OCI-LY1 (cell line): Measurements from ENCODE around the gene RAX2.

Experiments used
- H2AFZ ChIP-seq: fragments of 200-600 bp; sonication (generic), shearing (Covaris generic); 2 replicates; pipeline ENCODE4 v1.6.0; 2014; ENCODE audit warnings: antibody characterized with exemption, mild to moderate bottlenecking, low read length
- H3F3A ChIP-seq: fragments of 200-600 bp; sonication (generic), shearing (Covaris generic); 2 replicates; pipeline ENCODE4 v1.6.0; 2014; ENCODE audit warnings: mild to moderate bottlenecking, antibody characterized with exemption, low read length, moderate library complexity; ENCODE audit not compliant: insufficient read depth
- H3K27ac ChIP-seq: fragments of 200-600 bp; sonication (generic); 2 replicates; pipeline ENCODE4 v1.5.1; 2014; ENCODE audit warnings: low read length, mixed run types, mild to moderate bottlenecking, low read depth; ENCODE audit not compliant: poor library complexity, severe bottlenecking
- H3K27me3 ChIP-seq: fragments of 200-600 bp; sonication (generic); 2 replicates; pipeline ENCODE4 v1.6.0; 2014; ENCODE audit warnings: antibody characterized with exemption, mild to moderate bottlenecking, low read length, moderate library complexity; ENCODE audit not compliant: insufficient read depth
- H3K36me3 ChIP-seq: fragments of 200-600 bp; sonication (generic); 2 replicates; pipeline ENCODE4 v1.6.1; 2014; ENCODE audit warnings: mild to moderate bottlenecking, antibody characterized with exemption, low read length, moderate library complexity, mixed read lengths; ENCODE audit not compliant: insufficient read depth
- H3K4me1 ChIP-seq: fragments of 200-600 bp; sonication (generic); 2 replicates; pipeline ENCODE4 v1.5.1; 2014; ENCODE audit warnings: mild to moderate bottlenecking, low read length, moderate library complexity; ENCODE audit not compliant: insufficient read depth, severe bottlenecking
- H3K4me2 ChIP-seq: fragments of 200-600 bp; sonication (generic), shearing (Covaris generic); 2 replicates; pipeline ENCODE4 v1.6.1; 2014; ENCODE audit warnings: low read length
- H3K4me3 ChIP-seq: fragments of 200-600 bp; sonication (generic); 2 replicates; pipeline ENCODE4 v1.5.1; 2014; ENCODE audit warnings: low read length, low read depth, mild to moderate bottlenecking, mixed read lengths; ENCODE audit not compliant: poor library complexity, severe bottlenecking
- H3K79me2 ChIP-seq: fragments of 200-600 bp; shearing (Covaris generic); 2 replicates; pipeline ENCODE4 v1.6.1; 2016; ENCODE audit warnings: mixed run types, low read length, mixed read lengths; ENCODE audit not compliant: insufficient read depth
- H3K9ac ChIP-seq: fragments of 200-600 bp; sonication (generic), shearing (Covaris generic); 2 replicates; pipeline ENCODE4 v1.6.1; 2014; ENCODE audit warnings: mild to moderate bottlenecking, low read length, mixed read lengths
- H3K9me2 ChIP-seq: fragments of 200-600 bp; sonication (generic), shearing (Covaris generic); 2 replicates; pipeline ENCODE4 v1.6.1; 2014; ENCODE audit warnings: low read depth, mild to moderate bottlenecking, low read length, mixed read lengths
- H3K9me3 ChIP-seq: fragments of 200-600 bp; shearing (Covaris generic); 2 replicates; pipeline ENCODE4 v1.6.1; 2014; ENCODE audit warnings: low read length, mixed read lengths
- H4K20me1 ChIP-seq: fragments of 200-600 bp; sonication (generic), shearing (Covaris generic); 2 replicates; pipeline ENCODE4 v1.6.0; 2016; ENCODE audit warnings: mild to moderate bottlenecking, low read length; ENCODE audit not compliant: insufficient read depth
- EZH2 ChIP-seq: fragments of 200-600 bp; sonication (generic), shearing (Covaris generic); IDR thresholded peaks from 2 replicates; pipeline ENCODE4 v1.8.0; 2017; ENCODE audit warnings: borderline replicate concordance, mixed run types, mild to moderate bottlenecking, antibody characterized with exemption, low read length, moderate library complexity, mixed read lengths
- TF ChIP-seq, protein P1 (sequence below): fragments of 200-600 bp; sonication (generic), shearing (Covaris generic); IDR thresholded peaks from 2 replicates; pipeline ENCODE4 v1.5.1; 2017; ENCODE audit warnings: mild to moderate bottlenecking, antibody characterized with exemption, low read length, moderate library complexity, mixed read lengths

Gene RAX2

DNA sequence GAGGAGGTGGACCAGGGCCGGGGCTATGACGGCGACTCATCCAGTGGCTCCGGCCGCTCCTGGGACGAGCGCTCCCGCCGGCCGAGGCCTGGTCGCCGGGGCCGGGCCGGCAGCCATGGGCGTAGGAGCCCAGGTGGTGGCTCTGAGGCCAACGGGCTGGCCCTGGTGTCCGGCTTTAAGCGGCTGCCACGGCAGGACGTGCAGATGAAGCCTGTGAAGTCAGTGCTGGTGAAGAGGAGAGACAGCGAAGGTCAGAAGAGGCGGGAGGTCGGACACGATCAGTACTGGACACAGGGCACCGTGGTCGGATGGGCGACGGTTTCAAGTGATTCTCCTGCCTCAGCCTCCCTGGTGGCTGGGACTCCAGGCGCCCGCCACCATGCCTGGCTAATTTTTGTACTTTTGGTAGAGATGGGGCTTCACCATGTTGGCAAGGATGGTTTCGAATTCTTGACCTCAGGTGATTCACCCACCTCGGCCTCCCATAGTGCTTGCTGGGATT, 41.5 kb downstream of the RAX2 start:
- no peak overlapping the region for H3K27ac ChIP-seq
- TF ChIP-seq, protein P1, sequence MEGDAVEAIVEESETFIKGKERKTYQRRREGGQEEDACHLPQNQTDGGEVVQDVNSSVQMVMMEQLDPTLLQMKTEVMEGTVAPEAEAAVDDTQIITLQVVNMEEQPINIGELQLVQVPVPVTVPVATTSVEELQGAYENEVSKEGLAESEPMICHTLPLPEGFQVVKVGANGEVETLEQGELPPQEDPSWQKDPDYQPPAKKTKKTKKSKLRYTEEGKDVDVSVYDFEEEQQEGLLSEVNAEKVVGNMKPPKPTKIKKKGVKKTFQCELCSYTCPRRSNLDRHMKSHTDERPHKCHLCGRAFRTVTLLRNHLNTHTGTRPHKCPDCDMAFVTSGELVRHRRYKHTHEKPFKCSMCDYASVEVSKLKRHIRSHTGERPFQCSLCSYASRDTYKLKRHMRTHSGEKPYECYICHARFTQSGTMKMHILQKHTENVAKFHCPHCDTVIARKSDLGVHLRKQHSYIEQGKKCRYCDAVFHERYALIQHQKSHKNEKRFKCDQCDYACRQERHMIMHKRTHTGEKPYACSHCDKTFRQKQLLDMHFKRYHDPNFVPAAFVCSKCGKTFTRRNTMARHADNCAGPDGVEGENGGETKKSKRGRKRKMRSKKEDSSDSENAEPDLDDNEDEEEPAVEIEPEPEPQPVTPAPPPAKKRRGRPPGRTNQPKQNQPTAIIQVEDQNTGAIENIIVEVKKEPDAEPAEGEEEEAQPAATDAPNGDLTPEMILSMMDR: no peak
- no peak for TF ChIP-seq EZH2
- H3K79me2 ChIP-seq: no peaks in the 10 kb centered on the region
- no peaks in the 10 kb centered on the region for H3K36me3 ChIP-seq
- no peak overlapping the region for H3K4me2 ChIP-seq
- no peak overlapping the region for H3K9ac ChIP-seq
- no peaks in the 10 kb centered on the region for H3K4me1 ChIP-seq
- no peaks in the 10 kb centered on the region for H4K20me1 ChIP-seq
- H3K9me3 ChIP-seq: no peaks in the 10 kb centered on the region
- H3K9me2 ChIP-seq: no peaks in the 10 kb centered on the region
- peaks cover 8% of the 10 kb centered on the region for H3K27me3 ChIP-seq
- no peak overlapping the region for H3K4me3 ChIP-seq
- H3F3A ChIP-seq: no peaks in the 10 kb centered on the region
- H2AFZ ChIP-seq: no peak overlapping the region

DNA sequence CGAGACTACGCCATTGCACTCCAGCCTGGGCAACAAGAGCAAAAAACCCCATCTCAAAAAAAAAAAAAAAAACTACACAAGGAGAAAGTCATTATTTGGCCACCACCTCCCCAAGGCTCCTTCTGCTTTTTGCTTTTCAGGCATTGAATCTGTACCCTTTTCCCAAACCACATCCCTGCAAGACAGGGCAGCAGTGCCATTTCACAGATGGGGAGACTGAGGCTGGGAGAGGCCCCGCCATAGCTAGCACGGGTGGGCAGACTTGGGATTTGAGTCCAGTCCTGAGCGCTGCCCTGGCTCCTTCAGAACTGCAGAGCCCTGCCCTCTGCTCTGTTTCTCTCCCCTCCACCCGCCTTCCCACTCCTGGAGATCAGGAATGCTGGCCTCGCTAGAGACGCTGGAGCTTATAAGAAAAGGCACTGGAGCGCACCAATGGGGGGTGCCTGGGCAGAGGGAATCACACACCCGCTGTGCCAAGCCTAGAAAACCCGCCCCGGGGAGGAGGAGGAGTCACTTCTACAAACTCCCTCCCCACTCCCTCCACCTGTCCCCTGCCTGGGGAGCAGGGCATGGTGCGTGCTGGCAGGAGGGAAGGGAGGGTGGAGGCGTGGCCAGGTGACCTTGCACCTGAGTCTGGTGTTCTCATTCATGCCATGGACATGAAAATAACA, 46.3 kb downstream of the RAX2 start:
- no peaks in the 10 kb centered on the region for H3K79me2 ChIP-seq
- no peak overlapping the region for H3K4me3 ChIP-seq
- TF ChIP-seq, protein P1: no peak
- no peak for TF ChIP-seq EZH2
- H3K9me3 ChIP-seq: no peaks in the 10 kb centered on the region
- peaks cover 3% of the 10 kb centered on the region for H3K4me1 ChIP-seq
- H3K27me3 ChIP-seq: peaks cover 4% of the 10 kb centered on the region; the same call in 1 of the 2 replicates
- no peak overlapping the region for H3K9ac ChIP-seq
- no peaks in the 10 kb centered on the region for H3K9me2 ChIP-seq
- no peaks in the 10 kb centered on the region for H3F3A ChIP-seq
- no peak overlapping the region for H3K27ac ChIP-seq
- H2AFZ ChIP-seq: no peak overlapping the region
- H3K36me3 ChIP-seq: no peaks in the 10 kb centered on the region
- no peaks in the 10 kb centered on the region for H4K20me1 ChIP-seq
- no peak overlapping the region for H3K4me2 ChIP-seq

DNA sequence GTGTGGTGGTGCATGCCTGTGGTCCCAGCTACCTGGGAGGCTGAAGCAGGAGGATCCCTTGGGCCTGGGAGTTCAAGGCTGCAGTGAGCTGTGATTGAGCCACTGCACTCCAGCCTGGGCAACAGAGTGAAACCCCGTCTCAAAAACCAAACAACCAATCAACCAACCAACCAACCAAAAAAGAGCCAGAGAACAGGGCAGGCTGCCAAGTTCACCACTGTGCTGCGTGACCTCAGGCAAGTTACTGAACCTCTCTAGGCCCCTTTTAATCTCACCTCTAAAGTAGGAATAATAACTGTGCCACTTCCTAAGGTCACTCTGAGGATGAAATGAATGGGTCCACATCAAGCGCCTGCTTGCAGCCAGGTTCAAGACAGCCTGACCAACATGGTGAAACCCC, 46.9 kb downstream of the RAX2 start:
- Histone ChIP-seq H3K27me3 (peaks cover 4% of the 10 kb centered on the region; the same call in 1 of the 2 replicates), H3K27ac (no peak overlapping the region), H3K36me3 (no peaks in the 10 kb centered on the region), H3K9me3 (no peaks in the 10 kb centered on the region), H3F3A (no peaks in the 10 kb centered on the region), H2AFZ (no peak overlapping the region), H3K9me2 (no peaks in the 10 kb centered on the region), H3K4me1 (peaks cover 3% of the 10 kb centered on the region), H3K9ac (no peak overlapping the region), H3K79me2 (no peaks in the 10 kb centered on the region), H3K4me2 (no peak overlapping the region), H3K4me3 (no peak overlapping the region), H4K20me1 (no peaks in the 10 kb centered on the region)
- TF ChIP-seq EZH2: no peak
- TF ChIP-seq, protein P1: no peak
